HG02610 (cell line): ENCODE measurements around the gene SLC45A3.

Experiments
- ATAC-seq: cut with Tn5 transposase; IDR thresholded peaks from one replicate; pipeline ENCODE4 v1.9.1; 2021; ENCODE audit warnings: mild to moderate bottlenecking, moderate library complexity; ENCODE audit not compliant: unreplicated experiment

The SLC45A3 gene

DNA sequence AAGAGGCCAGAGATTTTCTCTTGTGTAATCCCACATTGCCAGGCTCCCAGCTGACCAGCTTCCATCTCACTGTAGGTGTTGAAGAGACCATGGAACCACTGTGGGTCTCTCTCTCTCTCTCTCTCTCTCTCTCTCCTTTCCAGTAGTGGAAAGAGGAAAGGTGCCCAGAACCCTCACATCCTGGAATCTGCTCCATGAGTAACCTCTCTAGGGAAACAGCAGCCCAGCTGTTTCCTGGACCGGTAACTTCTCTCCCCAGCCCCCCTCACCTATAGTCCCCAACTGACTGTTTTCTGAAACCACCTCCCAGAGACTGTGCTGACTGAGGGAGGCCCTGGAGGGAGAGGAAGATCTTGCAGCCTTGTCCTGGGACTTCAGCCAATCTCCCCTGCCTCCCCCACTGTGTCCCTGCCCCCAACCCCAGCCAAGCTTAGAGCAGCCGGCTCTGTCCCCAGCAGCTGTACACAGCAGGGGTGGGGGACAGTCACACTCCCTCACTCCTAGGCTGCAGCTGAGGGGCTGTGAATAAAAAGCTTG, 20.6 kb upstream of the SLC45A3 start:
- ATAC-seq: no peak

DNA sequence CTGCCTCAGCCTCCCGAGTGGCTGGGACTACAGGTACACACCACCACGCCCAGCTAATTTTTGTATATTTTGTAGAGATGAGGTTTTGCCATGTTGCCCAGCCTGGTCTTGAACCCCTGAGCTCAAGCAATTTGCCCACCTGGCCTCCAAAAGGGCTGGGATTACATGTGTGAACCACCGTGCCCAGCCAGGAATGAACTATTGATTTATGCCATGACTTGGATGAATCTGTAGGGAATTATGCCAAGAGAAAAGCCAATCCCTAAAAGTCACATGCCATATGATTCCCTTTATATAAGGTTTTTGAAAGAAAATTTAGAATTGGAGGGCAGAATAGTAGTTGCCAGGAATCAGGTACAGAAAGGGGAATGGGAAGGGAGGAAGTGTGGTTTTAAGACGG, 19.1 kb upstream of the SLC45A3 start:
- ATAC-seq: no peak

DNA sequence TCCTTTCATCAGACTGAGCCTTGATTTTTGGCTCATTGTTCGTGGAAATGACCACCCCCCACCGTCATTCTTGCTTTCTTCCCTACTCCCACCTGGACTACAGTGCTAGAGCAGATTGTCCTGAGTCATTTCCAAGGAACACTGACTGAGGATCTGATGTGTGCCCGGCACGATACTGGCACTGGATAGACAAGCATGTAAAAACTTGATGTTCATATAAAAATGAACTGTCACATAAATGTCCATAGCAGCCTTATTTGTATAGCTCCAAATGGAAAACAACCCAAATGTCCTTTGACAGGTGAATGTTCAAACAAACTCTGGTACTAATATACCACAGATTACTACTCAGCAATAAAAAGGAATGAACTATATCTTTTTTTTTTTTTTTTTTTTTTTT, 18.6 kb upstream of the SLC45A3 start:
- ATAC-seq: no peak

- ATAC-seq: no peak
Measured at GRCh38 chr1:205693421-205693991, 13.2 kb upstream of the SLC45A3 start.

DNA sequence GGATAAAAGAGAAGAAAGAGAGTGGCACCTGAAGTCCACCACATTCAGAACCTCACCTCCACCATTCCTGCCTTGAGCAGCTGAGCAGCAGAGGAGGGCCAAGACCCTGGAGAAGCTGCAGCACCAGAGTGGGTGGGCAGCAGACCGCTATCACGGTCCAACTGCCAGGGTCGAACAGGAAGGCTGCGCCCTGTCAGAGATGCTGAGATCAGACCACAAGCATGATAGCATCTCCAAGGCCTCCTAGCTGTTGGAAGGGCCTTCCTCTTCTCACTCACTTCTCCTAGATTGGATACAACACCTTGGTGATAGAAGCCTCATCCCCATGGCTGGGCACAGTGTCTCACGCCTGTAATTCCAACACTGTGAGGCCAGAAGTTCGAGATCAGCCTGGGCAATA, 12.1 kb upstream of the SLC45A3 start:
- ATAC-seq: no peak

- no peak for ATAC-seq
Measured at GRCh38 chr1:205690122-205690756, 9.9 kb upstream of the SLC45A3 start.

DNA sequence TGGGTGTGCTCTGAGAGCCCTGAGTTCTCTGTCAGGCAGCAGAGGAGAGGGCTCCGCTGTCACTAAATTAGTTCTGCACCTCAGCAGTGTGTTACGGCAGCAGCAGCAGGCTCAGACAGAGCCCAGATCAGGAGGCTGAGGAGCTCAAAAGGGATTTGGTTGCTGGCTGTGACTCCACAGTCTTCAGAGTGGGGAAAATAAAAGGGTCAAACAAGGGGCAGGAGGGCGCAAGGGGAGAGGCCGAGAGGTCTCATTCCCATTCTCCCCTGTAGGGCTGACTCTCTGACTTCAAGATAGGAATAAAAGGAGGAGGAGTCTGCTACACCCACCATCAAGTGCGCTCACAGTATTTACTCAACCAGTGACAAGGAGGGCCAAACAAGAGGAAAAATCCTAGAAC, 9.2 kb upstream of the SLC45A3 start:
- ATAC-seq: no peak

- no peak for ATAC-seq
Measured at GRCh38 chr1:205688171-205689080, 8.1 kb upstream of the SLC45A3 start.

DNA sequence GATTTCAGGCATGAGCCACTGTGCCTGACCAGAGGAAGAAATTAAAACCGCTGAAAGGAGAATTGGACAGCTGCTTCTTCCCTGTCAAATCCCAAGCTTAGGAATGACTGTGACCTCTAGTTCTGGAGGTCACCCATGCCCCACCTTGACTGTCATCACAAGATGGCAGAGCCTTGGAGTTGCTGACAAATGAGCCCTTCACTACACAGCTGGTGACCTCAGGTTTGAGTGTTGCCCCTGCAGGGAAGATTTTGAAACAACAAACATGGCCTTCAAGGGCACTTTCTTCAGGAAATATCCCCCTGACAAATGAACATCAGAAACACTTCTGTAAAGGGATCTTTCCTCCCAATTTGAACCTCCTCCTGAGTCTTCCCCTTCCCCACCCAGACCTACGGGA, 6.9 kb upstream of the SLC45A3 start:
- no peak for ATAC-seq

DNA sequence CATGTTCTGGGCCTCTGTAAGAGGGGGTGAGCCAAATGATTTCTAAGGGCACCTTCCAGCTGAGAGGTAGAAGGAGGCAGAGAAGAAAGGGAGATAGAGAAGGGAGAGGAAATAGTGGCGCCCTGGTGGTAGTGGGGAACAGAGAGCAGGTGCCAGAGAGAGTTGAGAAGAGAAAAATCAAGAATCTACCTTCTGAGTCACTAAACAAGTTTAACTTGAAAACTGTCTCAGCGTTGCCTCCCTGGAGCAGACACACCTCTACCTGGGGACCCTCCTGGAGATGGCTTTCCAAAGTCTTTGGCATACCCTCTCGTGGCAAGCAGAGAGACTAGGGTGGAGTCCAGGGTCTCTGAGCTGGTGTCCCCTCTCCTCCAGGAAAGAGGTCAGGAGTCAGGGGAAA, 1.1 kb upstream of the SLC45A3 start:
- ATAC-seq: no peak

- no peak for ATAC-seq
Measured at GRCh38 chr1:205678286-205679111, 1.8 kb downstream of the SLC45A3 start.

- ATAC-seq: no peak
Measured at GRCh38 chr1:205677167-205677566, 3.1 kb downstream of the SLC45A3 start.

DNA sequence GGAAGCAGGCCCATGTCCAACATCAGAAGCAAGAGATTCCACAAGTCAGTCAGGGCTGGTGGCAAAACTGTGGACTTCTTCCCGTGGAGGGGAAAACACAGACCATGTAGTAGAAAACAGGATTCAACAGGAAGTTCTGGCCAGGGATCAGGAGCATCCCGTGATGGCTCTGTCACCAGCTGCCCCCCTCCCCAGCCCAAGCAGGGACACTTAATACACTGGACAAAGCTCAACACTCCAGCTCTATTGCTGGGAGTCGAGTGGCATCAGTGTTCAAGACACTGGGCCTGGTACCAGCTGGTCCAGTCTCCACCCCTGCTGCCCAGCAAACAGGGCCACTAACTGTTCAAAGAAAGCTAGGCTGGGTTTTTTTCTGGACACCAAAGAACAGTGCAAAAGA, 3.7 kb downstream of the SLC45A3 start:
- no peak for ATAC-seq

DNA sequence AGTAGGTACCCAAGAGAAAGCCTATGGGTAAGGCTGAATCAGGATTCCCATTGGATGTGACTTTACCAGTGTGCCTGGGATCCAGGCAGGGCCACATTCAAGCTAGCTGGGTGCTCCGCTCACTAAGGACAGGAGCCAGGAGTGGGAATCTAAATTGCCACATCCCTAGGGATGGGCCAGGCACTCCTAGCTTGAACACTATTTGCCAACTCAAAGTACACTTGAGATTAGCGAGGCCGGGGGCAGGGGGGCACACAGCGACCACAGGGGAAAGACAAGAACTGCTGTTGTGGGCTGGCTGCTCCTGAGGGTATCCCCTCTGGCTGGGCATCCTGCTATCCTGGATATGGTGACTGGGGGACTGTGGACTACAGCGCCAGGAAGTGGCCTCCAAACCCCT, 4.3 kb downstream of the SLC45A3 start:
- no peak for ATAC-seq

GRCh38 chr1:205675247-205675646, 5.1 kb downstream of the SLC45A3 start:
- no peak for ATAC-seq

DNA sequence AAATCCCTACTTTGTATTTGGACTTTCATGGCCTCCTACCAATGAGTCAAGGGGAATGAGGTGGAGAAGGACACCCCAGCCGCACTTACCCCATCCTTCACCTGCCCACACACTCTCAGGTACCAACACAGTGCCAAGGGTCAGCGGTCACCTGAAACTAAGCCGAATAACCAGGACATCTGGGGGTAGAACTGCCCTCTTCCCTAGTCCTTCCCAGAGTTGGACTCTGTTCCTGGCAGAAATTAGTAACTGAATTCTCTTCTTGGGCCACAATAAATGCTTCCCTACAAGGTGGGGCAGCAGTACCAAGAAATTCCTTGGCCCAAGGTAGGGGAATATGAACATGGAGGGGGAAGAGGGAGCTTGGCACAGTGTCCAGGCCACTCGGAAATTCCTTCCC, 7.3 kb downstream of the SLC45A3 start:
- ATAC-seq: no peak

DNA sequence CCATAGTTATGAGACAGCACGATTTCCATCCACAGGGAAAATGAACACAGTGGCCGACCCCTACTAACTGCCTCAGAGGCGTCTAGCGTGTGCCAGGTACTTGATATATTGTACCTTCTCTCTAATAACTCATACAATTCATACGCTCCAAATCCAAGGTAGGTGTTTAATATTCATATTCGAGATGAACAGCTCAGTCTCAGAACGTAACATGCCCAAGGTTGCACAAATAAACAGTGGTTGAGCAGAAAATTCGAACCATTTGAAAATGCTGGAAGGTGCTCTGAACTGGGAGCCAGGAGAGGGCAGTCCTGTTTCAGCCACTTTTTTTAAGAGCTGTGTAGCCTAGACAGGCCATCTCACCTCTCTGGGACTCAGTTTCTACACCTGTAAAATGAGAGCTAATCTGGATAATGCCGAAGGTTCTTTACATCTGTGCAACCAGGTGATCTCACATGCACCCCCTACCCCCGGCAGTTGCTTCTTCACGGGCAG, 7.9 kb downstream of the SLC45A3 start:
- ATAC-seq: no peak

- no peak for ATAC-seq
Measured at GRCh38 chr1:205670611-205671430, 9.5 kb downstream of the SLC45A3 start.

DNA sequence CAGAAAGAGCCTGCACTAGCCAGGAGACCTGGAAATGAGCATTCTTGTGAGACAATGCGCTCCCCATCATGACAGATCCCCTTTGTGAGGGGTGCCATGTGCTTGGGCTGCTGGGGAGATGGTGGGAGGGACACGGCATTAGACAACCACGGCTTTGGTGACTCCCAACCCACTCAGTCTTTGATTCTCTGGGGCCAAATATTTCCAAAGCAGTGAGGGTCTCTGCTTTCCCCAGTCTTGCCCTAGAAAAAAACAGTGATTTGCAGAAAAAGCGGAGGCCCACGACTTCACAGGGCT, 10.2 kb downstream of the SLC45A3 start:
- no peak for ATAC-seq
